ENCODE results near the gene OTULINL.

Gene OTULINL

GRCh38 chr5:14655146-14655741 lies 73.7 kb downstream of the OTULINL start:
- H3K27me3 ChIP-seq (replicated peaks) = no peaks in the 10 kb centered on the region
- no peak for TF ChIP-seq CTCF (IDR thresholded peaks at IDR 0.05; ENCODE audit: low read depth, low read length, missing control alignments)
- no peak overlapping the region for H3K27ac ChIP-seq
- in situ Hi-C loops (cut with HindIII; ENCODE audit: low pct_ligation_motif_present, low sequenced_read_pairs) = no loop called here
- no peaks in the 10 kb centered on the region for H3K36me3 ChIP-seq (replicated peaks)
- DNase-seq = no peak
- no peak overlapping the region for H3K4me3 ChIP-seq (ENCODE audit: low read depth, low read length)

GRCh38 chr5:14656898-14657297 lies 75.3 kb downstream of the OTULINL start:
- H3K27me3 ChIP-seq (replicated peaks) = no peaks in the 10 kb centered on the region
- no peak overlapping the region for H3K27ac ChIP-seq
- H3K36me3 ChIP-seq (replicated peaks) = no peaks in the 10 kb centered on the region
- TF ChIP-seq CTCF (IDR thresholded peaks at IDR 0.05; ENCODE audit: low read depth, low read length, missing control alignments) = no peak
- no peak overlapping the region for H3K4me3 ChIP-seq (ENCODE audit: low read depth, low read length)
- in situ Hi-C loops (cut with HindIII; ENCODE audit: low pct_ligation_motif_present, low sequenced_read_pairs) = no loop called here
- no peak for DNase-seq

DNA sequence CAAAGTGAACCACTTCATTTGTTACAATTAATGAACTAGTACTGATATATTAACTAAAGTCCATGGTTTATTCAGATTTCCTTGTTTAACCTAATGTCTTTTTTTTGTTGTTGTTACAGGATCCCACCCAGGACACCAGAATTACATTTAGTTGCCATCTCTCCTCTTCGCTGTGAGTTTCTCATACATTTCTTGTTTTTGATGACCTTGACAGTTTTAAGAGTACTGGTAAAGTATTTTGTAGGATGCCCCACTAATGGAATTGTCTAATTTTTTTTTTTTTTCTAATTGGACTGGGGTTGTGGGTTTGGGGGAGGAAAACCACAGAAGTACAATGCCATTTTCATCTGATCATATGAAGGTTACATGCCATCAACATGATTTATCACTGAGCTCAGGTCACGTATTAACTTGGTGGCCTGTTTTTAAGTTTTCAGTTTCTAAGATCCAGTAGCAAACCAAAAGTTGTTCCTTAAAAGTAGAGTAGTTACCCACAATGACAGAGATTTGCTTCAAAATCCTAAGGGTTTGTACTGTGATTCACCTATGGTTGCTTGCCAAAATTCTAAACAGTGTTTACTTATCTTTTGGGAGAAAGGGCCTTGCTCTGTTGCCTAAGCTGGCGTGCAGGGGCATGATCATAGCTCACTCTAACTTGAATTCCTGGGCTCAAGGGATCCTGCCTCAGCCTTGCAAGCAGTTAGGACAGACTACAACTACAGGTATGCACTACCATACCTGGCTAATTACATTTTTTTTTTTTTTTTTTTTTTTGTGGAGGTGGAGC lies 78.4 kb downstream of the OTULINL start:
- no peaks in the 10 kb centered on the region for H3K27me3 ChIP-seq (replicated peaks)
- H3K4me3 ChIP-seq (ENCODE audit: low read depth, low read length) = no peak overlapping the region
- no peak overlapping the region for H3K27ac ChIP-seq
- in situ Hi-C loops (cut with HindIII; ENCODE audit: low pct_ligation_motif_present, low sequenced_read_pairs) = no loop called here
- no peak for TF ChIP-seq CTCF (IDR thresholded peaks at IDR 0.05; ENCODE audit: low read depth, low read length, missing control alignments)
- no peak for DNase-seq
- H3K36me3 ChIP-seq (replicated peaks) = no peaks in the 10 kb centered on the region

DNA sequence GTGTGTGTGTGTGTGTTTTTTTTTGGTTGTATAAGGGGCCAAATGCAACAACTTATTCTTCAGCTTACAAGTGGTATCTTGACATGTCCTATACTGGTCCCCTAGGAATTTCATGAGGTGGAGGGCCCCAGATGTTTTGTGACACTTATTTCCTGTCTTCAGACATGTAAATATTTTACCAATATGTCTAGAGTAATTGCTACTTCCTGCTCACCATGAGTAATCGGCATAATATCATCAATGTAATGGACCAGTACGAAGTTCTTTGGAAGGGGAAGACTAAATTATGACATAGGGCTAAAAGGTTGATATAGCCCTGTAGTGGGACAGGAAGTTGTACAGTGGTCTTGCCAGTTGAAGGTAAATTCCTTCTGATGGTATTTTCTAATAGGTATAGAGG lies 79.2 kb downstream of the OTULINL start:
- no peak overlapping the region for H3K4me3 ChIP-seq (ENCODE audit: low read depth, low read length)
- TF ChIP-seq CTCF (IDR thresholded peaks at IDR 0.05; ENCODE audit: low read depth, low read length, missing control alignments) = no peak
- no peak overlapping the region for H3K27ac ChIP-seq
- in situ Hi-C loops (cut with HindIII; ENCODE audit: low pct_ligation_motif_present, low sequenced_read_pairs) = no loop called here
- no peak for DNase-seq
- no peaks in the 10 kb centered on the region for H3K27me3 ChIP-seq (replicated peaks)
- H3K36me3 ChIP-seq (replicated peaks) = no peaks in the 10 kb centered on the region
